ENCODE measurements around the gene APOA1. TPM values are rescaled to one million over a fixed set of nuclear protein-coding genes. Genes with fewer than 3 reads are reported as not detected.
"Not testable (repeated sequence)": the region's sequence is repeated elsewhere in the genome, so short reads cannot be mapped to it uniquely, and the experiment has no call there.

APOA1 gene
- total RNA-seq, 2 donors from 2014 or later: 91.8 to 120 TPM

DNA sequence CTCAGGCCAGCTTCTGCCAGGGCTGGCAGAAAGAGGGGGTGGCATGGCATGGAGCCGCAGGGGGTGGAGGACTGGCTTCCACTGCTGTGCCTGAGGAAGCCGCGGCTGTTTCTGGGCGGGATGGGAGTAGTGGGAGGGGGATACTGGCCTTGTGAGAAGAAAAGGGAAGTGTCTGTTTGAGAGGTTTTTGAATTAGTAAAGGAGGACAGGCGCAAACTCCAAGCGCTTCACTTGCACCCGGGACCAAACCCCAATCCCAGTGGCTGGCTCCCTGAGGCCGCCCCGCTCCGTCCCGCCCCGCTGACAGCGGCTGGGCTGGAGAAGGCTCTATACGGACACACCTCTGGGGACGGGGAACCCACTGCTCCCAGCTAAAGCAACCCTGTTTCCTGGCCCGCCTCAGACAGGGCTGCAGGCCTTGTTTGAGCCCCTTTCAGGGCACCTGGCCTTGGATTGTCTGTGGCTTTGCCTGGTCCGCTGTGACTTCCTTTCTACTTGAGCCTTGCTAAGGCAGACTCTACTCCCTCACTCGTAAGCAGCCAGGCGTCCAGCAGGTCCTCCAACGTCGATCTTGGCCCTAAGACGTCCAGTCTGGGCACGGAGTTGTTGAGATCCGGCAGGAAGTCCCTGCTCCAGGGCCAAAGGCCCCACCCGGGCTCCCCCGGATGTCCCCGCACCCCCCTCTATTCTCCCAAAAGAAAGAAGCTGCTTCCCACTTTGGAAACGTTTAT, 2.2 kb downstream of the APOA1 start:
- DNase-seq: peak; percentile 71
- Histone ChIP-seq H3K4me3 (ENCODE audit: low read length) (peak overlapping the region; percentile 56), H3K9ac (ENCODE audit: extremely low read depth, low read length, poor library complexity, severe bottlenecking) (no peak overlapping the region)

DNA sequence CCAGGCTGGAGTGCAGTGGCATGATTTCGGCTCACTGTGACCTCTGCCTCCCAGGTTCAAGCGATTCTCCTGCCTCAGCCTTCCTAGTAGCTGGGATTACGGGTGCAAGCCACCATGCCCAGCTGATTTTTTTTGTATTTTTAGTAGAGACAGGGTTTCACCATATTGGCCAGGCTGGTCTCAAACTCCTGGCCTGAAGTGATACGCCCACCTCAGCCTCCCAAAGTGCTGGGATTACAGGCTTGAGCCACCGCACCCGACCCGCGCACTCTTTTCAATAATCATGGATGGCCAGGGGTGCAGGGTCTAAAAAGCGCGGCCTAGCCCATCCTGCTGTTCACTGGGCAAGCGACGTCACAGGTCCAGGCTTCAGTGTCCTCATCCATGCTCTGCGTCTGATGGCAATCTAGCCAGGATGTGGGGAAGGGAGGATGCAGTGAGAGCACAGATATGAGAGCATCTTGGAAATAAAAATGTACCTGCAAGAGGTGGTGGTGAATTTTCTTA, 2.8 kb downstream of the APOA1 start:
- H3K4me3 Mint-ChIP-seq: not testable (repeated sequence)
- peaks cover 11% of the 10 kb centered on the region for H3K9me3 Mint-ChIP-seq

More for the DNA sequence above, 2.2 kb downstream of the APOA1 start:
- Histone ChIP-seq H3K27ac (ENCODE audit: low read depth, low read length) (no peak overlapping the region), H3K36me3 (ENCODE audit: control insufficient read depth, insufficient read depth, low read length) (no peaks in the 10 kb centered on the region), H3K4me1 (ENCODE audit: control insufficient read depth, insufficient read depth, low read length) (peaks cover 24% of the 10 kb centered on the region), H3K9me3 (ENCODE audit: control insufficient read depth, low read length) (no peaks in the 10 kb centered on the region), H3K27me3 (ENCODE audit: control insufficient read depth, insufficient read depth, low read length, poor library complexity, severe bottlenecking) (no peaks in the 10 kb centered on the region)
- peaks cover 13% of the 10 kb centered on the region for H3K27me3 Mint-ChIP-seq (ENCODE audit: insufficient read depth)
- peaks cover 2% of the 10 kb centered on the region for H3K36me3 Mint-ChIP-seq (ENCODE audit: low read depth)
- 75 to 88% methylated on average over 13 to 28 of the region's 28 CpGs for WGBS, 2 experiments (ENCODE audit: insufficient coverage in 1 of 2, insufficient read length in 1 of 2)
- peak overlapping the region; percentile 52 for H3K4me3 Mint-ChIP-seq
- H3K27ac Mint-ChIP-seq: no peak overlapping the region
- TF ChIP-seq, protein P1, sequence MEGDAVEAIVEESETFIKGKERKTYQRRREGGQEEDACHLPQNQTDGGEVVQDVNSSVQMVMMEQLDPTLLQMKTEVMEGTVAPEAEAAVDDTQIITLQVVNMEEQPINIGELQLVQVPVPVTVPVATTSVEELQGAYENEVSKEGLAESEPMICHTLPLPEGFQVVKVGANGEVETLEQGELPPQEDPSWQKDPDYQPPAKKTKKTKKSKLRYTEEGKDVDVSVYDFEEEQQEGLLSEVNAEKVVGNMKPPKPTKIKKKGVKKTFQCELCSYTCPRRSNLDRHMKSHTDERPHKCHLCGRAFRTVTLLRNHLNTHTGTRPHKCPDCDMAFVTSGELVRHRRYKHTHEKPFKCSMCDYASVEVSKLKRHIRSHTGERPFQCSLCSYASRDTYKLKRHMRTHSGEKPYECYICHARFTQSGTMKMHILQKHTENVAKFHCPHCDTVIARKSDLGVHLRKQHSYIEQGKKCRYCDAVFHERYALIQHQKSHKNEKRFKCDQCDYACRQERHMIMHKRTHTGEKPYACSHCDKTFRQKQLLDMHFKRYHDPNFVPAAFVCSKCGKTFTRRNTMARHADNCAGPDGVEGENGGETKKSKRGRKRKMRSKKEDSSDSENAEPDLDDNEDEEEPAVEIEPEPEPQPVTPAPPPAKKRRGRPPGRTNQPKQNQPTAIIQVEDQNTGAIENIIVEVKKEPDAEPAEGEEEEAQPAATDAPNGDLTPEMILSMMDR (conservative IDR thresholded peaks at IDR 0.05): no peak
- H3K4me1 Mint-ChIP-seq: peaks cover 34% of the 10 kb centered on the region
- H3K9me3 Mint-ChIP-seq: peaks cover 11% of the 10 kb centered on the region

DNA sequence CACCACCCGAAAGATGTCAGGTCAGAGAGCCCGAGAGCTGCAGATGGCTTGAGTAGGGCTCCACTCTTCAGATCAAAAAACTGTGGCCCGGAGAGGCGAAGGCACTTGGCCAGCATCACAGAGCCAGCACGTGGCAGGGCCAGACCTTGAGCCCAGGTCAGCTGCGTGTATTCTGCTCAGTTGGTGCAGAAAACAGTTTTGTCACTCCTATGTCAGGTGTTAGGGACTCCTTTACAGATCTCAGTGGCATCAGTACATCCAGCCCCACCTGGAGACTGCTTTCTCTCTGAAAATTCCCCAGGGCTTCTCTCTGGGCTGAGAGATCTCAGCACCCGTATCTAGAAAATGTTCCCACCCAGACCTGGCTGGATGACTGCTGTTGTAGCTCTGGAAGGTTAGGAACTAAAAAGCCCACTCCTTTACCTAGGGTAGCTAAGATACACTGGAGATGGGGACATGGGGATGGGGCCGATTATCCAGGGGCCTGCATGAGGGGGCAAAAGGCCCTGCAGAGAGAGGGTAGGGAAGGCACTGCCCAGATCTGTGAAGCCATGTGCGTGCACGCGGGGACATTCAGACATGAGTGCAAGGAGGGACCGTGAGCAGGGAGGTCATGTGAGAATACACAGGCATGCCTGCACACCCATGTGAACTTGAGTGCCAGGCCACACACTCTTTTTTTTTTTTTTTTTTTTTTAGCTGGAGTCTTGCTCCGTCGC, 3.4 kb downstream of the APOA1 start:
- H3K4me3 Mint-ChIP-seq: no peak overlapping the region
- H3K4me1 Mint-ChIP-seq: peaks cover 23% of the 10 kb centered on the region
- Histone ChIP-seq H3K27ac (ENCODE audit: low read depth, low read length) (no peak overlapping the region), H3K9ac (ENCODE audit: extremely low read depth, low read length, poor library complexity, severe bottlenecking) (no peak overlapping the region), H3K4me3 (ENCODE audit: low read length) (no peak overlapping the region), H3K36me3 (ENCODE audit: control insufficient read depth, insufficient read depth, low read length) (no peaks in the 10 kb centered on the region), H3K4me1 (ENCODE audit: control insufficient read depth, insufficient read depth, low read length) (peaks cover 24% of the 10 kb centered on the region), H3K9me3 (ENCODE audit: control insufficient read depth, low read length) (no peaks in the 10 kb centered on the region), H3K27me3 (ENCODE audit: control insufficient read depth, insufficient read depth, low read length, poor library complexity, severe bottlenecking) (no peaks in the 10 kb centered on the region)
- peaks cover 11% of the 10 kb centered on the region for H3K9me3 Mint-ChIP-seq
- peaks cover 13% of the 10 kb centered on the region for H3K27me3 Mint-ChIP-seq (ENCODE audit: insufficient read depth)
- TF ChIP-seq, protein P1 (conservative IDR thresholded peaks at IDR 0.05): no peak
- H3K27ac Mint-ChIP-seq: no peak overlapping the region
- 92 to 93% methylated on average over 10 to 14 of the region's 14 CpGs for WGBS, 2 experiments (ENCODE audit: insufficient coverage in 1 of 2, insufficient read length in 1 of 2)
- H3K36me3 Mint-ChIP-seq (ENCODE audit: low read depth): peaks cover 2% of the 10 kb centered on the region
- no peak for DNase-seq

More for the DNA sequence above, 2.8 kb downstream of the APOA1 start:
- not testable (repeated sequence) for H3K27ac Mint-ChIP-seq; H3K36me3 ChIP-seq (ENCODE audit: control insufficient read depth, insufficient read depth, low read length); H3K9ac ChIP-seq (ENCODE audit: extremely low read depth, low read length, poor library complexity, severe bottlenecking); H3K4me3 ChIP-seq (ENCODE audit: low read length); H3K9me3 ChIP-seq (ENCODE audit: control insufficient read depth, low read length); H3K36me3 Mint-ChIP-seq (ENCODE audit: low read depth); H3K27ac ChIP-seq (ENCODE audit: low read depth, low read length); H3K27me3 ChIP-seq (ENCODE audit: control insufficient read depth, insufficient read depth, low read length, poor library complexity, severe bottlenecking); DNase-seq
- Mint-ChIP-seq H3K4me1 (peaks cover 28% of the 10 kb centered on the region), H3K27me3 (ENCODE audit: insufficient read depth) (peaks cover 13% of the 10 kb centered on the region)
- WGBS, 2 experiments (ENCODE audit: insufficient coverage in 1 of 2, insufficient read length in 1 of 2): 76 to 81% methylated on average over 12 to 13 of the region's 13 CpGs
- H3K4me1 ChIP-seq (ENCODE audit: control insufficient read depth, insufficient read depth, low read length): peaks cover 24% of the 10 kb centered on the region
